Ammon's horn (tissue), 1 donor: ENCODE data around the gene RIMBP2.
"Not testable (repeated sequence)": the region's sequence is repeated elsewhere in the genome, so short reads cannot be mapped to it uniquely, and the experiment has no call there.

Experiments used
- DNase-seq: peaks from one replicate; pipeline ENCODE4 v3.0.0-alpha.2; 2016; ENCODE audit warnings: low spot score

RIMBP2 gene, protein sequence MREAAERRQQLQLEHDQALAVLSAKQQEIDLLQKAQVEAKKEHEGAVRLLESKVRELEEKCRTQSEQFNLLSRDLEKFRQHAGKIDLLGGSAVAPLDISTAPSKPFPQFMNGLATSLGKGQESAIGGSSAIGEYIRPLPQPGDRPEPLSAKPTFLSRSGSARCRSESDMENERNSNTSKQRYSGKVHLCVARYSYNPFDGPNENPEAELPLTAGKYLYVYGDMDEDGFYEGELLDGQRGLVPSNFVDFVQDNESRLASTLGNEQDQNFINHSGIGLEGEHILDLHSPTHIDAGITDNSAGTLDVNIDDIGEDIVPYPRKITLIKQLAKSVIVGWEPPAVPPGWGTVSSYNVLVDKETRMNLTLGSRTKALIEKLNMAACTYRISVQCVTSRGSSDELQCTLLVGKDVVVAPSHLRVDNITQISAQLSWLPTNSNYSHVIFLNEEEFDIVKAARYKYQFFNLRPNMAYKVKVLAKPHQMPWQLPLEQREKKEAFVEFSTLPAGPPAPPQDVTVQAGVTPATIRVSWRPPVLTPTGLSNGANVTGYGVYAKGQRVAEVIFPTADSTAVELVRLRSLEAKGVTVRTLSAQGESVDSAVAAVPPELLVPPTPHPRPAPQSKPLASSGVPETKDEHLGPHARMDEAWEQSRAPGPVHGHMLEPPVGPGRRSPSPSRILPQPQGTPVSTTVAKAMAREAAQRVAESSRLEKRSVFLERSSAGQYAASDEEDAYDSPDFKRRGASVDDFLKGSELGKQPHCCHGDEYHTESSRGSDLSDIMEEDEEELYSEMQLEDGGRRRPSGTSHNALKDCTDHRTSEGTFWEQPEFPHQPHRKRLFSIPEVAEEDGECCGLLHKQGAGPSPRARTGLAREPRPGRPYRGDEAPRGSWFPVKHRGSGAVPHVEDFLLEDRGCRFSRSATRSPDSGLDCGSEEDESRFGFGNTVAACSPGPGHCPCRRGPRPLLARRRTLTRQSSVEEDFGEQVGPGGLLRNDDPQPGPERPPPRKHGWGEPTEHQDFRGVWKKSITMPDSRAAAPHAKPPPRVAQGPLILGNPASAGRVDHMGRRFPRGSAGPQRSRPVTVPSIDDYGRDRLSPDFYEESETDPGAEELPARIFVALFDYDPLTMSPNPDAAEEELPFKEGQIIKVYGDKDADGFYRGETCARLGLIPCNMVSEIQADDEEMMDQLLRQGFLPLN (N-terminal part only)

DNA sequence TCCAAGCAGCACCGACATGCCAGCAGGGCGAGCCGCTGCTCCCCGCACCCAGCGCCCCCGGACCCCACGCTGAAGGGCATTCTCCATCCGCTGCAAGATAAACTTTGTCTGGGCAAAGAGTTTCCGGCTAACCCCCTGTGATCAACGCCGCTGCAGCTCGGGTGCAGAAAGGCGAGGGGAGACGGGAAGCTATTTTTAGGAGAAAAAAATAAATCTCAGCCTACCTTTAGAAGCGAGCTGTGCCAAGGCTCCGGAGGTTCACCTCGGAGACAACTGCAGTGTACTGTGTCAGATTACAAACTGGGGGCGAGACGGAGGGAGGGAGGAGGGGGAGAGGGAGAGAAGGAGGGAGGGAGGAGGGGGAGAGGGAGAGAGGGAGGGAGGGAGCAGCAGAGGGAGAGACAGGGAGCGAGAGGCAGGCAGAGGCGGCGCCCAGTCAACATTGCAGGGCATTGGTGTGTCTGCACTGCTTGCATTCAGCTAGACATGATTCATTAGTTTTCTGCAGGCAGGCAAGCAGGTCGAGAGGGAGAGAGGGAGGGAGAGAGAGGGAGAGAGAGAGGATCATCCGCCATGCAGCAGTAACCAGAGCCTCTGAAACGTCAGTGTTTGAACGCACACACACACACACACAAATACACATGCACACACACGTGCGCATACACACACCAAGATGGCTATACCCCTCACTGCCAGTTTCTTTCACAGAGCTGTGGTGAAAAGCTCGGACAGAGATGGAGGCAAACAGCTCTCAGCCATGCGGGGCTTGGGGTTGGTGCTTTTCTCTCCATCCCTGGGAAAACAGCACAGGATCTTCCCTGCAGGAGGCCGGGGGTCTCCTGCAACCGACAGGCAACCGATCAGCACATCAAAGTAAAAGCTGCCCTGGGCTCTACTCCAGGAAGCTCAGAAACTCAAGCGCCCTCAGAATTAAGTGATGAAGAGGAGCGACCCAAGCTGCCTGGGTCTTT lies at the start of gene RIMBP2:
TSS of gene RIMBP2 (minus strand) at position 302 of the 971 bp plus-strand sequence. CDS start 237,286 bp downstream, outside the sequence.
- DNase-seq, result peak; percentile 83

DNA sequence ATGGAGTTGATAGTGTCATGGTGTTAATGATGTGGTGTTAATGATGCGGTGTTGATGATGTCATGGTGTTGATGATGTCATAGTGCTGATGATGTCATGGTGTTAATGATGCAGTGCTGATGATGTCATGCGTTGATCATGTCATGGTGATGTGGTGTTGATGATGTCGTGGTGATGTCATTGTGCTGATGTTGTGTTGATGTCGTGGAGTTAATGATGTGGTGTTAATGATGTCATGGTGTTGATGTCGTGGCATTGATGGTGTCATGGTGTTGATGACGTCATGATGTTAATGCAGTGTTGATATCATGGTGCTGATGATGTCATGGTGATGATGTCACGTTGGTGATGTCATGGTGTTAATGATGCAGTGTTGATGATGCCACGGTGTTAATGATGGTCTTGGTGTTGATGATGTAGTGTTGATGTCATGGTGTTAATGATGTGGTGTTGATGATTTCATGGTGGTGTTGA lies 49.1 kb upstream of the RIMBP2 start:
- no peak for DNase-seq

GRCh38 chr12:130764475-130765185 lies 48.5 kb upstream of the RIMBP2 start:
- DNase-seq, result no peak

- DNase-seq, result no peak
Observed at GRCh38 chr12:130764073-130764472, 48.0 kb upstream of the RIMBP2 start.

GRCh38 chr12:130762319-130762675 lies 46.2 kb upstream of the RIMBP2 start:
- no peak for DNase-seq

GRCh38 chr12:130761537-130762318 lies 45.6 kb upstream of the RIMBP2 start:
- peak; percentile 75 for DNase-seq

DNA sequence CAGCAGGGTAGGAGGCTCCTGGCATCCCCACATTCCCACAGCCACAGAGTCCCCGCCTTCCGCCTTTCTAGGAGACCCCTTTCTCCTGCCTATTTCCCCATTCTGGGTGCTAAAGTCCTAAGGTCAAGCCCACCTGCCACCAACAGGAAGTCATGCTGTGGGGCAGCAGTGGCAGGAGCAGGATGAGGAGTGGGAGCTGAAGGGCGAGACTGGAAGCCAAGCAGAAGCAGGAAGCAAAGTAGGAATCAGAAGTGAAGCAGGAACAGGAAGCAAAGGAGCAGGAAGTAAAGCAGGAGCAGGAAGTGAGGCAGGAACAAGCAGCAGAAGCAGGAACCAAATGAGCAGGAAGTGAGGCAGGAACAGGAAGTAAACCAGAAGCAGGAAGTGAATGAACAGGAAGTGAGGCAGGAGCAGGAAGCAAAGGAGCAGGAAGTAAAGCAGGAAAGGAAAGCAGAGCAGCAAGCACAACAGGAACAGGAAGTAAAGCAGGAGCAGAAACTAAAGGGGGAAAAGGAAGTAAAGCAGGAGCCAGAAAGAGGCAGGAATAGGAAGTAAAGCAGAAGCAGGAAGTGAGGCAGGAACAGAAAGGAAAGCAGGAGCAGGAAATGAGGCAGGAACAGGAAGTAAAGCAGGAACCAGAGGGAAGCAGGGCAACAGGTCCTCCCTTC lies 38.3 kb upstream of the RIMBP2 start:
- peak; percentile 65 for DNase-seq

- no peak for DNase-seq
Observed at GRCh38 chr12:130752692-130753230, 36.7 kb upstream of the RIMBP2 start.

GRCh38 chr12:130752037-130752436 lies 35.9 kb upstream of the RIMBP2 start:
- DNase-seq, result not testable (repeated sequence)

DNA sequence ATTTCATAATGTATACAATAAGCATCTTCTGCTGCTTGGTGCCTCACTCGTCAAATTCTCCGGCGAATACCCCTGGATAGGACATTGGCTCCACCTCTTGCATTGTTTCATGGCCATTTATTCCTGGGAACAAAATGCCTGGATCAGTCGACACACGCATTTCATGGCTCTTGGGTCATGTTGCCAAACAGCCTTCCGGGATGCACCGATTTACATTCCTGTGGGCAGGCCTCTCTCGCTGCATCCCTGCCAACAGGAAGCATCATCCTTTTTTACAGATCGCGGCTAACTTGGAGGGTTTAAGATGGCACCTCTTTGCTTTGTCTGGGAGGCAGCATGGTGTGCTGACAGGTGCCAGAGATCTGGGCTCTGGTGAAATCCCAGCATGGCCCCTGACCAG lies 32.7 kb upstream of the RIMBP2 start:
- no peak for DNase-seq

DNA sequence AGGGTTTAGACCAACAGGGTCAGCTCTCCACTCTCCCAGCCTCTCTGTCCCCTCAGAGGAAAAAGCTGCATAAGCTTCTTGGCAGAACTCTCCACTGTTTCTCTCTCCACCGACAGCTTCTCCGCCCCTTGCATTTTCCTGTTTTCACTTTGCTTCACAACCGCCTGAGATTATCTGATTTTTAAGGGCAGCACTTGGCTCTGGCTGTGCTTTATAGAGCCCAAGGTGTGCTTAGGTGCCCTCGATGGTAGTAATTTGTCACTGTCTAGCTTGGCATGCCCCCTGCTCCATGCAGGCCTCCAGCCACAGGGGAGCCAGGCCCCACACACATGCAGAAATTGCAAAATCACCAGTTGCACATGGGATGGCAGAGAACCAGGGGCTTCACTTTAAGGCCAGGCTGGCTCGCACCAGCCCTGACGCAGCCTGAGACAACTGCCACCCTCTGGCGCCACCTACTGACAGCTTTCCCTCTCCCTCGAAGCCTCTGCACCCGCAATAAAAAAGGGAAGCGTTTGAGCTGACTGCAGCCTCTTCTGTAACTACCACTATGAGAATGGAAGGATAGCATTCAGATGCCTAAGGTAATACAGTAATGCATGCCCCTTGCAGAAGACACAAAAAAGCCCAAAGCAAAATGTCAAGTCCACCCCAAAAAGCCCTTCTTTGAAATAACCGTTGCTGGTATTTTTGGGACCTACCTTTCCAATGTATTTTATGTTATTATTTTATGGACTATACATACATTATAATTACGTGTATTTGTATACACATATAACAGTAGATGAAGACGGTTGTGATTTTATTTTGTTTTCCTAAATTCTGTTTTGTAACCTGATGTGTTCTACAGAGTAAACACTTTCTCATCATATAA lies 32.0 kb upstream of the RIMBP2 start:
- DNase-seq, result peak; percentile 88

GRCh38 chr12:130746546-130746945 lies 30.4 kb upstream of the RIMBP2 start:
- no peak for DNase-seq

GRCh38 chr12:130745921-130746320 lies 29.8 kb upstream of the RIMBP2 start:
- DNase-seq, result no peak

- no peak for DNase-seq
Observed at GRCh38 chr12:130744274-130744673, 28.2 kb upstream of the RIMBP2 start.

GRCh38 chr12:130743606-130744005 lies 27.5 kb upstream of the RIMBP2 start:
- DNase-seq, result no peak

- DNase-seq, result no peak
Observed at GRCh38 chr12:130743176-130743575, 27.1 kb upstream of the RIMBP2 start.

- DNase-seq, result no peak
Observed at GRCh38 chr12:130742716-130743115, 26.6 kb upstream of the RIMBP2 start.

DNA sequence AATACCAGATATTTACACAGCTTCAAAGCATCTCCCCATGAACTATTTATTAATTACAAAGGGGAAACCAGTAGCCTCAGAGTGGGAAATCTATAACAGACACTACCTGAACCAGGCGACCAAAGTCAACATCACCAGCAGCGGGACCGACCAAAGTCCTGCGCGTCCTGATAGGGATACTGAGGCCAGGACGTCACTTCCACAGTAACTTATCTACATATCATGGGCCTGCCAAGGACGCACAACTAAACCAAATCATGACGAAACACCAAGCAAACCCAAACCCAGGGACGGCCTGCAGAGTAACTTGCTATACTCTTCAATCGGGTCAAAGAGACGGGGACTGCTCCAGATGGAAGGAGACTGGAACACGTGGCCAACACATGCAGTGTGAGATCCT lies 26.0 kb upstream of the RIMBP2 start:
- no peak for DNase-seq
